Adrenal gland (tissue), 12 donors: ENCODE data around the gene IFNL1. TPM values are rescaled to one million over a fixed set of nuclear protein-coding genes. Genes with fewer than 3 reads are reported as not detected.

ENCODE experiments used
- DNase-seq, 7 donors: peaks; one replicate each; pipeline ENCODE4 v3.0.0-alpha.2; 2019 to 2020
- H3K27ac ChIP-seq, 5 donors: fragments of 200-600 bp; sonication (generic) in 4 of 5; 1 replicate in 3 of 5; 2 replicates in 2 of 5; pipeline versions ENCODE4 v1.5.1 to v1.8.0; 2016 to 2020; ENCODE audit warnings: mild to moderate bottlenecking in 1 of 5
- H3K27me3 ChIP-seq: fragments of 200-600 bp; 2 replicates; pipeline ENCODE4 v1.8.0; 2021
- H3K36me3 ChIP-seq, 2 donors: fragments of 200-600 bp; replicated peaks in 1 of 2; 1 replicate in 1 of 2; 2 replicates in 1 of 2; pipeline versions ENCODE4 v1.5.1 to v1.8.0; 2018 to 2022
- H3K4me1 ChIP-seq, 2 donors: fragments of 200-600 bp; replicated peaks in 1 of 2; 1 replicate in 1 of 2; 2 replicates in 1 of 2; pipeline versions ENCODE4 v1.5.1 to v1.8.0; 2018 to 2021
- H3K4me3 ChIP-seq, 4 donors: fragments of 200-600 bp; sonication (generic) in 3 of 4; one replicate each; pipeline ENCODE4 v1.5.1; 2016 to 2018
- H3K9me3 ChIP-seq, 3 donors: fragments of 200-600 bp; sonication (generic) in 1 of 3; replicated peaks in 1 of 3; 1 replicate in 2 of 3; 2 replicates in 1 of 3; pipeline versions ENCODE4 v1.5.1 to v1.8.0; 2016 to 2021
- POLR2A ChIP-seq, 2 donors: fragments of 450-650 bp; IDR thresholded peaks; one replicate each; pipeline ENCODE4 v1.6.1; 2017; ENCODE audit warnings: antibody characterized with exemption in 2 of 2, mild to moderate bottlenecking in 2 of 2, moderate library complexity in 1 of 2
- WGBS, 4 donors: extraction: QIAGEN DNeasy Blood & Tissue Kit in 2 of 4; methylation state at CpG; one replicate each; pipeline versions ENCODE4 v1.1.5 to v1.1.7; 2013 to 2017; 5-methylcytosine and 5-hydroxymethylcytosine counted together
- intact Hi-C, 2 donors: fragments of 100-400 bp; cut with DNase I; formaldehyde crosslinking; loops; one replicate each; pipeline versions ENCODE4 v1.14.1 to v1.15.0; 2022 to 2023
- polyA plus RNA-seq, 3 donors: library from polyadenylated mRNA; stranded (reverse); fragments of 200-250 nt in 2 of 3; fragments of 350-450 nt in 1 of 3; fragmentation: Illumina TruSeq in 1 of 3; extraction: RNeasy Lipid Tissue Mini Kit (QIAGEN cat#74804) in 1 of 3; gene quantifications; one replicate each; pipeline ENCODE4 v1.2.3, GENCODE V29; 2013 to 2014
- total RNA-seq, 9 donors: library from RNA; depleted of rRNA in 4 of 9; stranded (reverse); fragments of >200 nt in 4 of 9; fragments of 120-200 nt in 1 of 9; fragmentation: NEBNext Ultra II Directional in 1 of 9; extraction: Animal tissue kit (Norgen Biotek cat#: 25700) in 1 of 9; gene quantifications; one replicate each; pipeline versions ENCODE4 v1.1.0 to v1.2.4, GENCODE V29; 2013 to 2023
- TF ChIP-seq, protein P1 (sequence below), 6 experiments: fragments of 450-650 bp in 4 of 6; fragments of 200-600 bp in 2 of 6; sonication (generic) in 1 of 6; IDR thresholded peaks; 1 replicate in 5 of 6; 2 replicates in 1 of 6; pipeline versions ENCODE4 v1.5.1 to v1.8.0; 2016 to 2021; ENCODE audit warnings: antibody characterized with exemption in 6 of 6, mild to moderate bottlenecking in 2 of 6, moderate library complexity in 1 of 6
- donor health status: healthy with polysubstance abuse.
- donor health status: Bipolar disorder and iron deficiency.
- donor health status: DM: yes; HTN: yes; CAD: no.
- donor health status: DM: no; HTN: no; CAD: no.
- donor health status: DM: no; HTN: no; CAD: no.
- donor health status: DM: yes; HTN: yes; CAD: no.

The IFNL1 gene
- total and polyA plus RNA-seq, 12 donors = not detected

- H3K4me3 ChIP-seq = no peak overlapping the region
- H3K27ac ChIP-seq = no peak overlapping the region
- H3K36me3 ChIP-seq = no peaks in the 10 kb centered on the region
- peaks cover 11% of the 10 kb centered on the region for H3K27me3 ChIP-seq
- 79 to 87% (median 83%) methylated on average over 26 to 29 of the region's 29 CpGs for WGBS, 4 donors
- no peaks in the 10 kb centered on the region for H3K4me1 ChIP-seq
- H3K9me3 ChIP-seq = no peaks in the 10 kb centered on the region
- no peak for DNase-seq
- intact Hi-C loops = no loop called here
- TF ChIP-seq, protein P1, sequence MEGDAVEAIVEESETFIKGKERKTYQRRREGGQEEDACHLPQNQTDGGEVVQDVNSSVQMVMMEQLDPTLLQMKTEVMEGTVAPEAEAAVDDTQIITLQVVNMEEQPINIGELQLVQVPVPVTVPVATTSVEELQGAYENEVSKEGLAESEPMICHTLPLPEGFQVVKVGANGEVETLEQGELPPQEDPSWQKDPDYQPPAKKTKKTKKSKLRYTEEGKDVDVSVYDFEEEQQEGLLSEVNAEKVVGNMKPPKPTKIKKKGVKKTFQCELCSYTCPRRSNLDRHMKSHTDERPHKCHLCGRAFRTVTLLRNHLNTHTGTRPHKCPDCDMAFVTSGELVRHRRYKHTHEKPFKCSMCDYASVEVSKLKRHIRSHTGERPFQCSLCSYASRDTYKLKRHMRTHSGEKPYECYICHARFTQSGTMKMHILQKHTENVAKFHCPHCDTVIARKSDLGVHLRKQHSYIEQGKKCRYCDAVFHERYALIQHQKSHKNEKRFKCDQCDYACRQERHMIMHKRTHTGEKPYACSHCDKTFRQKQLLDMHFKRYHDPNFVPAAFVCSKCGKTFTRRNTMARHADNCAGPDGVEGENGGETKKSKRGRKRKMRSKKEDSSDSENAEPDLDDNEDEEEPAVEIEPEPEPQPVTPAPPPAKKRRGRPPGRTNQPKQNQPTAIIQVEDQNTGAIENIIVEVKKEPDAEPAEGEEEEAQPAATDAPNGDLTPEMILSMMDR (IDR thresholded peaks at IDR 0.05) = no peak
- TF ChIP-seq POLR2A (IDR thresholded peaks at IDR 0.05) = no peak
These were observed 41.5 kb upstream of the IFNL1 start for GRCh38 chr19:39254531-39255345.

DNA sequence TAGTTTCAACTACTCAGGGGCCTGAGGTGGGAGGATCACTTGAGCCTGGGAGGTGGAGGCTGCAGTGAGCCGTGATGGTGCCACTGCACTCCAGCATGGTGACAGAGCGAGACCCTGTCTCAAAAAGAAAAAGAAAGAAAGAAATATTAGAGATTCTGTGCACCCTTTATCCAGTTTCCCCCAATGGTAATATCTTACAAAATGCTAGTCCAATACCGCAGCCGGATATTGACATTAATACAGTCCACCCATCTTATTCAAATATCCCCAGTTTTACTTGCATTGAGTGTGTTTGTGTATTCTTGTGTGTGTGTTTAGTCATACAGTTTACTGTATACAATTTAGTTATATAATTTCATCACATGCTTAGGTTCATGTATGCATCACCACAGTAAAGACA, 39.0 kb upstream of the IFNL1 start:
- no peak overlapping the region for H3K27ac ChIP-seq
- H3K9me3 ChIP-seq = no peaks in the 10 kb centered on the region
- intact Hi-C loops = no loop called here
- TF ChIP-seq, protein P1 (IDR thresholded peaks at IDR 0.05) = no peak
- no peak for TF ChIP-seq POLR2A (IDR thresholded peaks at IDR 0.05)
- no peak for DNase-seq
- H3K4me3 ChIP-seq = no peak overlapping the region
- no peaks in the 10 kb centered on the region for H3K4me1 ChIP-seq
- 93 to 98% (median 97%) methylated on average over 4 of the region's 4 CpGs for WGBS, 4 donors
- no peaks in the 10 kb centered on the region for H3K36me3 ChIP-seq
- H3K27me3 ChIP-seq = peaks cover 18% of the 10 kb centered on the region

- peaks cover 44% of the 10 kb centered on the region for H3K27me3 ChIP-seq
- 65 to 90% (median 74%) methylated on average over 2 to 3 of the region's 3 CpGs for WGBS, 4 donors
- intact Hi-C loops = no loop called here
These were observed 34.5 kb upstream of the IFNL1 start for GRCh38 chr19:39261704-39262103.

DNA sequence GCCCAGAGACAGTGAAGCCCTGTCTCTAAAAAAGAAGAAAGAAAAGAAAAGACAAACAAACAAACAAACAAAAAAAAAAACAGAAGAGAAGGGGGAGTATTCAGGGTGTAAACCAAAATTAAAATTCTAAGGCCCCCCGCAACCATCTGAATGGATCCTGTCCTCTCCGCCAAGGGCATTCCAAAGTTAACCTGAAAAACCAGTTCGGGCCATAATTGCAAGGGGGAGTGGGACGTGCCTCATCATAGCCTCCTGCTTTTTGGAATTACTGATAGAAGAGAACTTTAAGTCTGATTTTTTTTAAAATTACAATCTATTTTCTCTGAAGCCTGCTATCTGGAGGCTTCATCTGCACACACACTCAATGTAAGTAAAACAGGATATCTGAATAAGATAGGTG, 33.7 kb upstream of the IFNL1 start:
- TF ChIP-seq, protein P1 (IDR thresholded peaks at IDR 0.05) = no peak
- TF ChIP-seq POLR2A (IDR thresholded peaks at IDR 0.05) = no peak
- Histone ChIP-seq H3K4me3 (no peak overlapping the region), H3K36me3 (no peaks in the 10 kb centered on the region), H3K4me1 (no peaks in the 10 kb centered on the region), H3K27ac (no peak overlapping the region), H3K27me3 (peaks cover 44% of the 10 kb centered on the region), H3K9me3 (no peaks in the 10 kb centered on the region)
- no peak for DNase-seq
- WGBS, 4 donors = 88 to 94% (median 92%) methylated on average over 4 of the region's 4 CpGs
- intact Hi-C loops = no loop called here

More at GRCh38 chr19:39261704-39262103, 34.5 kb upstream of the IFNL1 start:
- Histone ChIP-seq H3K4me3 (no peak overlapping the region), H3K4me1 (no peaks in the 10 kb centered on the region), H3K9me3 (no peaks in the 10 kb centered on the region), H3K27ac (no peak overlapping the region), H3K36me3 (no peaks in the 10 kb centered on the region)
- no peak for TF ChIP-seq POLR2A (IDR thresholded peaks at IDR 0.05)
- TF ChIP-seq, protein P1 (IDR thresholded peaks at IDR 0.05) = no peak
- DNase-seq = no peak
